ENCODE data around the gene LCNL1.
"Not testable (repeated sequence)": the region's sequence is repeated elsewhere in the genome, so short reads cannot be mapped to it uniquely, and the experiment has no call there.

The LCNL1 gene

GRCh38 chr9:137033481-137033880 is 50.7 kb downstream of the LCNL1 start:
- DNase-seq; H3K14ac ChIP-seq (ENCODE audit: low read length); H3K4me1 ChIP-seq (ENCODE audit: control insufficient read depth in 1 of 2, insufficient read depth in 2 of 2, low read length in 2 of 2); H3K27ac ChIP-seq (ENCODE audit: low read depth, low read length); H3K4me2 ChIP-seq (ENCODE audit: low read length); H4K91ac ChIP-seq (ENCODE audit: low read depth, low read length); H4K12ac ChIP-seq (ENCODE audit: low read depth, low read length); H3K18ac ChIP-seq (ENCODE audit: low read length); H2AK5ac ChIP-seq (ENCODE audit: low read length); H3K36me3 ChIP-seq (ENCODE audit: control insufficient read depth in 1 of 2, insufficient read depth in 2 of 2, low read length in 2 of 2); H3K79me2 ChIP-seq (ENCODE audit: control insufficient read depth, insufficient read depth, low read length, poor library complexity); H2BK5ac ChIP-seq (ENCODE audit: low read depth, low read length, poor library complexity); H2BK120ac ChIP-seq (ENCODE audit: insufficient read depth, low read length, poor library complexity); H3K23ac ChIP-seq (ENCODE audit: low read length); H4K8ac ChIP-seq (ENCODE audit: low read depth, low read length); H3K4ac ChIP-seq (ENCODE audit: low read depth, low read length); H3K9ac ChIP-seq (ENCODE audit: low read length); H3K27me3 ChIP-seq (ENCODE audit: insufficient read depth, low read length); H2BK12ac ChIP-seq (ENCODE audit: low read length); H3K79me1 ChIP-seq (ENCODE audit: low read length); H3K9me3 ChIP-seq (ENCODE audit: insufficient read depth, low read depth, low read length); H2AFZ ChIP-seq (ENCODE audit: insufficient read depth, low read length, poor library complexity); H3K4me3 ChIP-seq (ENCODE audit: low read depth, low read length): not testable (repeated sequence)
- WGBS (ENCODE audit: extremely low coverage, insufficient coverage, insufficient read length) = no CpG with 5 or more reads among the region's 5 CpGs

GRCh38 chr9:137034039-137034708 is 51.4 kb downstream of the LCNL1 start:
- H3K9ac ChIP-seq (ENCODE audit: low read length) = no peak overlapping the region
- no peak overlapping the region for H3K4me2 ChIP-seq (ENCODE audit: low read length)
- H3K4ac ChIP-seq (ENCODE audit: low read depth, low read length) = no peak overlapping the region
- no peak overlapping the region for H3K23ac ChIP-seq (ENCODE audit: low read length)
- H2AFZ ChIP-seq (ENCODE audit: insufficient read depth, low read length, poor library complexity) = no peak overlapping the region
- no peak overlapping the region for H4K8ac ChIP-seq (ENCODE audit: low read depth, low read length)
- H3K14ac ChIP-seq (ENCODE audit: low read length) = no peak overlapping the region
- no peak overlapping the region for H3K27ac ChIP-seq (ENCODE audit: low read depth, low read length)
- H3K79me2 ChIP-seq (ENCODE audit: control insufficient read depth, insufficient read depth, low read length, poor library complexity) = no peaks in the 10 kb centered on the region
- WGBS (ENCODE audit: extremely low coverage, insufficient coverage, insufficient read length) = no CpG with 5 or more reads among the region's 15 CpGs
- no peaks in the 10 kb centered on the region for H3K27me3 ChIP-seq (ENCODE audit: insufficient read depth, low read length)
- H3K36me3 ChIP-seq (ENCODE audit: control insufficient read depth in 1 of 2, insufficient read depth in 2 of 2, low read length in 2 of 2) = no peaks in the 10 kb centered on the region
- no peak overlapping the region for H3K4me3 ChIP-seq (ENCODE audit: low read depth, low read length)
- H2BK120ac ChIP-seq (ENCODE audit: insufficient read depth, low read length, poor library complexity) = no peak overlapping the region
- H2BK5ac ChIP-seq (ENCODE audit: low read depth, low read length, poor library complexity) = no peak overlapping the region
- no peak overlapping the region for H4K12ac ChIP-seq (ENCODE audit: low read depth, low read length)
- peaks cover 0 to 1% of the 10 kb centered on the region in 2 experiments for H3K4me1 ChIP-seq (ENCODE audit: control insufficient read depth in 1 of 2, insufficient read depth in 2 of 2, low read length in 2 of 2)
- no peak overlapping the region for H3K18ac ChIP-seq (ENCODE audit: low read length)
- peaks cover 3% of the 10 kb centered on the region for H3K9me3 ChIP-seq (ENCODE audit: insufficient read depth, low read depth, low read length)
- H2BK12ac ChIP-seq (ENCODE audit: low read length) = no peak overlapping the region
- no peak overlapping the region for H2AK5ac ChIP-seq (ENCODE audit: low read length)
- no peak for DNase-seq
- no peak overlapping the region for H4K91ac ChIP-seq (ENCODE audit: low read depth, low read length)
- no peaks in the 10 kb centered on the region for H3K79me1 ChIP-seq (ENCODE audit: low read length)

- Histone ChIP-seq H2BK5ac (ENCODE audit: low read depth, low read length, poor library complexity) (no peak overlapping the region), H3K79me1 (ENCODE audit: low read length) (no peaks in the 10 kb centered on the region), H3K27me3 (ENCODE audit: insufficient read depth, low read length) (no peaks in the 10 kb centered on the region), H3K9ac (ENCODE audit: low read length) (no peak overlapping the region), H3K79me2 (ENCODE audit: control insufficient read depth, insufficient read depth, low read length, poor library complexity) (no peaks in the 10 kb centered on the region), H4K91ac (ENCODE audit: low read depth, low read length) (no peak overlapping the region), H3K9me3 (ENCODE audit: insufficient read depth, low read depth, low read length) (peaks cover 3% of the 10 kb centered on the region), H2BK12ac (ENCODE audit: low read length) (no peak overlapping the region), H3K4me2 (ENCODE audit: low read length) (no peak overlapping the region), H4K12ac (ENCODE audit: low read depth, low read length) (no peak overlapping the region), H3K27ac (ENCODE audit: low read depth, low read length) (no peak overlapping the region), H3K18ac (ENCODE audit: low read length) (no peak overlapping the region), H3K36me3 (ENCODE audit: control insufficient read depth in 1 of 2, insufficient read depth in 2 of 2, low read length in 2 of 2) (no peaks in the 10 kb centered on the region), H3K4me3 (ENCODE audit: low read depth, low read length) (no peak overlapping the region), H4K8ac (ENCODE audit: low read depth, low read length) (no peak overlapping the region), H2AK5ac (ENCODE audit: low read length) (no peak overlapping the region), H2AFZ (ENCODE audit: insufficient read depth, low read length, poor library complexity) (no peak overlapping the region), H3K4me1 (ENCODE audit: control insufficient read depth in 1 of 2, insufficient read depth in 2 of 2, low read length in 2 of 2) (no peaks in the 10 kb centered on the region), H3K14ac (ENCODE audit: low read length) (no peak overlapping the region), H2BK120ac (ENCODE audit: insufficient read depth, low read length, poor library complexity) (no peak overlapping the region), H3K4ac (ENCODE audit: low read depth, low read length) (no peak overlapping the region), H3K23ac (ENCODE audit: low read length) (no peak overlapping the region)
- DNase-seq = peak; percentile 74 to 91
- WGBS (ENCODE audit: extremely low coverage, insufficient coverage, insufficient read length) = no CpG with 5 or more reads among the region's 24 CpGs
Observed at GRCh38 chr9:137034709-137035506, 52.1 kb downstream of the LCNL1 start.

Data from trophoblast cell (in vitro differentiated cells and primary cell).